AG04450 (cell line): Measurements from ENCODE around the gene COA8. TPM values are rescaled to one million over a fixed set of nuclear protein-coding genes. Genes with fewer than 3 reads are reported as not detected.
A peak's percentile ranks its signal among the peaks of the same experiment; 100 is the strongest.

Experiments used
- CTCF ChIA-PET: fragments of 300-600, 350-600 bp; formaldehyde crosslinking; extraction: SDS; loops from one replicate; lab custom pipeline; 2022; ENCODE audit warnings: antibody characterized with exemption, inconsistent platforms; lab: Charles Lee
- POLR2A ChIA-PET: fragments of 350-600 bp; formaldehyde crosslinking; extraction: SDS; loops from one replicate; lab custom pipeline; 2021; ENCODE audit warnings: antibody characterized with exemption, inconsistent platforms; lab: Yijun Ruan, JAX
- DNase-seq: peaks from one replicate; pipeline ENCODE4 v3.0.0-alpha.2; 2011; ENCODE audit warnings: low read depth, low spot score
- H3K27ac ChIP-seq: one replicate; pipeline ENCODE4 v1.5.1; 2012; ENCODE audit warnings: low read depth, low read length, control low read depth
- H3K27me3 ChIP-seq: one replicate; pipeline ENCODE4 v1.6.0; 2012; ENCODE audit warnings: low read length; ENCODE audit not compliant: control insufficient read depth, insufficient read depth
- H3K4me3 ChIP-seq: 2 replicates; pipeline ENCODE4 v1.5.1; 2011; ENCODE audit warnings: mild to moderate bottlenecking, low read depth, low read length, control low read depth
- H3K9me3 ChIP-seq: 2 replicates; pipeline ENCODE4 v1.5.1; 2012; ENCODE audit warnings: low read length; ENCODE audit not compliant: control insufficient read depth, insufficient read depth
- polyA plus RNA-seq: library from polyadenylated mRNA; depleted of rRNA; stranded (reverse); fragments of >200 nt; gene quantifications from 2 replicates; pipeline ENCODE4 v1.2.3, GENCODE V29; 2011
- TF ChIP-seq, protein P1 (sequence below): IDR thresholded peaks from 2 replicates; pipeline ENCODE4 v1.5.1; 2011; ENCODE audit warnings: low read depth, low read length, control low read depth, inconsistent platforms

Gene COA8
- polyA plus RNA-seq, 1 experiment = 29.8 TPM

- TF ChIP-seq, protein P1, sequence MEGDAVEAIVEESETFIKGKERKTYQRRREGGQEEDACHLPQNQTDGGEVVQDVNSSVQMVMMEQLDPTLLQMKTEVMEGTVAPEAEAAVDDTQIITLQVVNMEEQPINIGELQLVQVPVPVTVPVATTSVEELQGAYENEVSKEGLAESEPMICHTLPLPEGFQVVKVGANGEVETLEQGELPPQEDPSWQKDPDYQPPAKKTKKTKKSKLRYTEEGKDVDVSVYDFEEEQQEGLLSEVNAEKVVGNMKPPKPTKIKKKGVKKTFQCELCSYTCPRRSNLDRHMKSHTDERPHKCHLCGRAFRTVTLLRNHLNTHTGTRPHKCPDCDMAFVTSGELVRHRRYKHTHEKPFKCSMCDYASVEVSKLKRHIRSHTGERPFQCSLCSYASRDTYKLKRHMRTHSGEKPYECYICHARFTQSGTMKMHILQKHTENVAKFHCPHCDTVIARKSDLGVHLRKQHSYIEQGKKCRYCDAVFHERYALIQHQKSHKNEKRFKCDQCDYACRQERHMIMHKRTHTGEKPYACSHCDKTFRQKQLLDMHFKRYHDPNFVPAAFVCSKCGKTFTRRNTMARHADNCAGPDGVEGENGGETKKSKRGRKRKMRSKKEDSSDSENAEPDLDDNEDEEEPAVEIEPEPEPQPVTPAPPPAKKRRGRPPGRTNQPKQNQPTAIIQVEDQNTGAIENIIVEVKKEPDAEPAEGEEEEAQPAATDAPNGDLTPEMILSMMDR = no peak
- no peak overlapping the region for H3K27ac ChIP-seq
- peaks cover 4% of the 10 kb centered on the region; the same call in 1 of the 2 replicates for H3K9me3 ChIP-seq
- H3K4me3 ChIP-seq = peak overlapping the region; percentile 83
- POLR2A ChIA-PET = interaction anchor here (0.9 kb wide), 1 partner anchor 35 kb away, joined by 13 read pairs; the partner anchor contains the start of gene TRMT61A
- H3K27me3 ChIP-seq = no peaks in the 10 kb centered on the region
- DNase-seq = no peak
- CTCF ChIA-PET = interaction anchor here (0.7 to 1.6 kb wide), 4 partner anchors 9 to 97 kb away, joined by 3 to 4 read pairs (median 4); no protein-coding TSS in a partner anchor
Observed at GRCh38 chr14:103563844-103564505, 1.2 kb downstream of the COA8 start.

- Histone ChIP-seq H3K27me3 (no peaks in the 10 kb centered on the region), H3K27ac (no peak overlapping the region), H3K9me3 (no peaks in the 10 kb centered on the region), H3K4me3 (no peak overlapping the region)
- POLR2A ChIA-PET = no interaction called here
- CTCF ChIA-PET = no interaction called here
- TF ChIP-seq, protein P1 = no peak
- DNase-seq = no peak
Observed at GRCh38 chr14:103568952-103569351, 6.2 kb downstream of the COA8 start.

DNA sequence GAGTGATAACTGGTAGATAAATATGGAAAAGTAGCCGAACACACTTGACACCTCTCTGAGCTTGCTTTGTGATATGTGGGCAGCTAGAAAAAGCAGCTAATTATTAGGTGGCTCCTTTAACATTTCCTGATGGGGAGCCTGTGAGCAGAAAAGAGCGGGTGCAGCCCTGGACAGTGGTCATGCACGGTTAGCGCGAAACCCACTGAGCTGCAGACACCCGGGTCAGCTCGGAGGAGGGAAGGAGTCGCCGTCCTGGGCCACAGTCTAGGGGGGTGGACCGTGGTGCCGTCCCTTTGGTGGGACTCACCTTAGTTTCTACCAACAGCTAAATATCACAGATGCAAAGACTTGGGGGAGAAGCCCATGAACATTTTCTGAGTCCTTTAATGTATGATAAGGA is 6.6 kb downstream of the COA8 start:
- Histone ChIP-seq H3K27me3 (no peaks in the 10 kb centered on the region), H3K4me3 (no peak overlapping the region), H3K9me3 (no peaks in the 10 kb centered on the region), H3K27ac (no peak overlapping the region)
- TF ChIP-seq, protein P1 = no peak
- POLR2A ChIA-PET = no interaction called here
- CTCF ChIA-PET = no interaction called here
- DNase-seq = no peak

DNA sequence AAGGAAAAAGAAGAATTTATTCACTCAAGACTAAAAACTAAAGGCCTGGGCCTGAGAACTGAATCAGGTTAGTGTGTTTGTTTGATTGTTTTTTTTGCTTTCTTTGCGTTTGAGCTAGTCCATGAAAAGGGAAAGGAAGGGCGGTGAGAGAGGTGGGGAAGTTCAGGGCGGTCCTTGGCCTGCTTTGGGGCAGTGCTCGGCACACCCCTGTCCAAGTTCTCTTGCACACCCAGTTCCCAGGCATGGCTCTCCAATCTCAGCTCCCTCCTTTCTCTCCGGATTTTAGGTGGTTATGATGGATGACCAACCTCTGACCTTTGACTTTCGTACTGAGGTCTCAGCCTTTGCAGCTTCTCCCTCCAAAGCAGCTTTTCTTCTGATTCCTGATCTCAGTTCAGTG is 11.3 kb downstream of the COA8 start:
- no peak for DNase-seq
- Histone ChIP-seq H3K4me3 (no peak overlapping the region), H3K9me3 (no peaks in the 10 kb centered on the region), H3K27ac (no peak overlapping the region), H3K27me3 (no peaks in the 10 kb centered on the region)
- POLR2A ChIA-PET = no interaction called here
- TF ChIP-seq, protein P1 = no peak
- CTCF ChIA-PET = interaction anchor here (0.7 kb wide), 2 partner anchors 28 to 103 kb away, joined by 3 to 14 read pairs; no protein-coding TSS in a partner anchor

DNA sequence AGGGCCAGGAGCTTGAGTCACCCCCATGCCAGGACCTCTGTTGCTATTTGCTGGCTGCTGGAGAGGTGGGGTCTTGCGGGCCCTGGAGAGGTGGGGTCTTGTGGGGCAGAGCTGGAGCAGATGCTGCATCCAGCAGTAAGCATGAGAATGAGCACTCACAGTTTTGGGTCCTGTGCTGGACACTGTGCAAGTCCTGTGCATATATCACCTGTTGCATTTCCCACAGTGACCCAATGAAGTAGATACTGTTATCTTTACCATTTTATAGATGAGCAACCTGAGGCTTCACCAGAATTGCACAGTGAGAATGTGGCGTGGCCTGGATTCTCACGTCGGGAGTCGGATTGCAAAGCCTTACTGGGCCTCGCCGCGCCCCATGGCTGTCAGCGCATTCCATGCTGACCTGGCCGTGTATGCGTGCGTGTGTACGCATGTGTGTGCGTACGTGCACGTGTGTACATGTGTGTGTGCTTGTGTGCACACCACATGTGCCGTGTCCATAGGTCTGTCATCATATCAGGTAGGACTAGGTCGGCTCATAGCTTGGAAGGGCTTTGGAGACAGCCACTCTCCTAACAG is 12.0 kb downstream of the COA8 start:
- no peak overlapping the region for H3K4me3 ChIP-seq
- no peak for DNase-seq
- no peaks in the 10 kb centered on the region for H3K27me3 ChIP-seq
- H3K27ac ChIP-seq = no peak overlapping the region
- no peaks in the 10 kb centered on the region for H3K9me3 ChIP-seq
- TF ChIP-seq, protein P1 = no peak
- POLR2A ChIA-PET = no interaction called here
- CTCF ChIA-PET = interaction anchor here (0.7 to 1.0 kb wide), 2 partner anchors 28 to 161 kb away, joined by 3 read pairs; no protein-coding TSS in a partner anchor
